HG03108 (cell line): Measurements from ENCODE around the gene FFAR4.
"Not testable (repeated sequence)": the region's sequence is repeated elsewhere in the genome, so short reads cannot be mapped to it uniquely, and the experiment has no call there.

Experiments
- ATAC-seq: cut with Tn5 transposase; IDR thresholded peaks from one replicate; pipeline ENCODE4 v1.9.1; 2021; ENCODE audit warnings: moderate library complexity; ENCODE audit not compliant: unreplicated experiment

Gene FFAR4

GRCh38 chr10:93566435-93567276 lies at the start of gene FFAR4:
Gene FFAR4, plus strand, starts transcription at chr10:93566665. Its CDS starts 56 bp downstream, at chr10:93566721.
- no peak for ATAC-seq

GRCh38 chr10:93518531-93518930 lies 47.9 kb upstream of the FFAR4 start:
- ATAC-seq: no peak

- ATAC-seq: no peak
Measured at GRCh38 chr10:93535293-93535692, 31.2 kb upstream of the FFAR4 start.

- not testable (repeated sequence) for ATAC-seq
Measured at GRCh38 chr10:93540871-93541270, 25.6 kb upstream of the FFAR4 start.

- no peak for ATAC-seq
Measured at GRCh38 chr10:93541402-93542357, 24.8 kb upstream of the FFAR4 start.

- ATAC-seq: no peak
Measured at GRCh38 chr10:93542358-93542791, 24.1 kb upstream of the FFAR4 start.

- not testable (repeated sequence) for ATAC-seq
Measured at GRCh38 chr10:93546995-93547394, 19.5 kb upstream of the FFAR4 start.

GRCh38 chr10:93547522-93547921 lies 18.9 kb upstream of the FFAR4 start:
- ATAC-seq: no peak

GRCh38 chr10:93548376-93549071 lies 17.9 kb upstream of the FFAR4 start:
- no peak for ATAC-seq

GRCh38 chr10:93550606-93551005 lies 15.9 kb upstream of the FFAR4 start:
- no peak for ATAC-seq

GRCh38 chr10:93552780-93553179 lies 13.7 kb upstream of the FFAR4 start:
- no peak for ATAC-seq

- ATAC-seq: no peak
Measured at GRCh38 chr10:93553482-93554315, 12.8 kb upstream of the FFAR4 start.

- no peak for ATAC-seq
Measured at GRCh38 chr10:93554316-93554663, 12.2 kb upstream of the FFAR4 start.

GRCh38 chr10:93554760-93555432 lies 11.6 kb upstream of the FFAR4 start:
- no peak for ATAC-seq

- ATAC-seq: no peak
Measured at GRCh38 chr10:93559490-93559889, 7.0 kb upstream of the FFAR4 start.

GRCh38 chr10:93560541-93560940 lies 5.9 kb upstream of the FFAR4 start:
- ATAC-seq: no peak

- ATAC-seq: no peak
Measured at GRCh38 chr10:93565446-93565845, 1.0 kb upstream of the FFAR4 start.

- ATAC-seq: no peak
Measured at GRCh38 chr10:93567277-93568104, 1.0 kb downstream of the FFAR4 start.

GRCh38 chr10:93568105-93568390 lies 1.6 kb downstream of the FFAR4 start:
- no peak for ATAC-seq
